ENCODE data around the gene LYST.

LYST gene

DNA sequence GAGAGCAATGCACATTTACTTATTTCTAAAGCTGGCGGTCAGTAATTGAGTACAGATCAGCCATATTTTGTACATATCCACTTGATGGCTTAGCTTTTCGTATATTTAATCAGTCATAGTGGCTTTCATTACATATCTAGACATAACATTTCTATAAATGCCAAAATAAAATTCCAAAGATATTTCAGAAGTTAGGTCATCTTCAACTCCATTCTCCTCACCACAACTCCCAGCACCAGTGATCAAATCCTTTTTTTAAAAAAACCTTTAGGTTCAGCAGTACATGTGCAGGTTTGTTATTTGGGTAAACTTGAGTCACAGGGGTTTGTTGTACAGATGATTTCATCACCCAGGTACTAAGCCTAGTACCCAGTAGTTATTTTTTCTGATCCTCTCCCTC, 163.2 kb downstream of the LYST start:
- no peak for DNase-seq

DNA sequence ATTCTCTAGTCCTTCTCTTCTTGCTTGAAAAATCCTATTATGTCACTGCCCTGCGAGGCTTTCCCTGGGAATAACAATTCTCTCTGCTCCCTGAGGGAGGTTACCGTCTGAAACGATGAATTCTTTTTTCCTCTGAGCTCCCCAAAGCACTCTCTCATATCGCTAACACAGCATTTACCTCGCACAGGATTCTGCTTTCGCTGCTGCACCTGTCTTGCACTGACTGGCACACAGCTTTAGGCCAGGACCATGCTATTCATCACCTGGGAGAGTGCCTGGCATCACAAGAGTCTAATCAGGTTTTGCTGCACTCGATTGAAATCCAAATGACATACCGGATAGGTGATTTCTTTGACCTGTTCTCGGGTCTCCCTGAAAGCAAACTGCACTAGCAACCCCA, 164.3 kb downstream of the LYST start:
- DNase-seq, result peak; percentile 27

DNA sequence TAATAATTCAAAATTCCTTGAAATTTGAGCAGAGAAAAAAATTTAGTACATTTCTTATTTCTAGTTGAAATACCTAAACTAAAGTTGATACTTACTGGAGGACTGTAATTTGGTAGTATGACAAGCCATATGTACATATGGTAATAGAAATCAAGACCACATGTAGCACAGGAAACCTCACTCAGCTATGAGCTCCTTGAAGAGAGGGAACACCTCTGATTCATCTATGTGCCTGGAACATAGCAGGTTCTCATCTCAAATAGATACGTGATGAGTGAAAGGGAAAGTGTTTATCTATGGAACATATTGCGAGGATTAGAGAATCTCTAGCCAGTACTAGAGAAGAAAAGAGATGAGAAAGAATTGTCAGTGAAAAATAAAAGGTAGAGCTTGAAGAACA, 169.2 kb downstream of the LYST start:
- DNase-seq, result no peak

DNA sequence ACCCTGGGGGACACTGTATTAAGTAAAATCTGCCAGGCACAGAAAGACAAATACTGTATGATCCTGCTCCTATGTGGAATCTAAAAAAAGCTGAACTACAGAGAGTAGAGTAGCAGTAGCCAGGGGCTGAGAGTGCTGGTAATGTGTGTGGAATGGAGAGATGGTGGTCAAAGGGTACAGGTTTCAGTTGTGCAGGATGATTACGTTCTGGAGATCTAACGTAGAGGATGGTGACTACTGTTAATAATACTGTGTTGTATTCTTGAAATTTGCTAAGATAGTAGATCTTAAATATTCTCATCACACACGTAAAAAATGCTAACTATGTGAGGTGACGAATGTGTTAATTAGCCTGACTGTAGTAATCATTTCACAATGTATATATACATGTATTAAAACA, 177.3 kb downstream of the LYST start:
- no peak for DNase-seq

DNA sequence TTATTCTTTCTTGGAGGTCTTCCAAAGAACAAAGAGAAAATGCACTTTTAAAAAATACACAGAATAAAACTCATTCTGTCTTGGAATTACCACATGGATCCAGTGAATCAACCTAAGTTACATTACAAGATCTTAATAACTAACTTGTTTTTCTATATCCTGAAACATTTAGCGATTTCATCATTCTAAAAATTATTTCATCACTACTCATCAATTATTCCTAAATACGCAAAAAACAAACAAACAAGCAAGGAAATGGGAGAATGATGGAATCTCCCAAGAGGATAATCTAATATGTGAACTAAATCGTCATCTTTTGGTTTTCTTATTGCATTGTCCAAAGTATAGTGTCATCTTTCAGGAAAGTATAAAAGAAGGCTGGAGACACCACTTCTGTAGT, 178.6 kb downstream of the LYST start:
- DNase-seq, result no peak

DNA sequence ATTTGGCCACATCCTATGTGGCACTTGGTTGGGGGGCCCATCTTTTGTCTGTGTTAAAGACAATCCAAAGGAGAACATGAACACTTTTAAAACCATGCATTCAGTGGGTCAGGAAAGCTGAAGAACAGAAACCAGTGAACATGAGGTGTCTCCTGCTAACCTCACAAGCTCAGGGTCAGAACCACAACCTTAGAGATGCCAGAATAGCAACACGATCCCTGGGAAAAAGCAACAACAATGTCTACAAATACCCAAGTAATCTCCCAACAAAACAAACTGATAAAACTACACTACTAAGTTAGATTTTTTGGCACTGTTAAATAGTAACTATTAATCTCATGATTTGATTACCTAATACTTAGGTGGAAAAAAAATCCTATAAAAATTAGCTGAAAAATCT, 183.1 kb downstream of the LYST start:
- DNase-seq, result no peak

DNA sequence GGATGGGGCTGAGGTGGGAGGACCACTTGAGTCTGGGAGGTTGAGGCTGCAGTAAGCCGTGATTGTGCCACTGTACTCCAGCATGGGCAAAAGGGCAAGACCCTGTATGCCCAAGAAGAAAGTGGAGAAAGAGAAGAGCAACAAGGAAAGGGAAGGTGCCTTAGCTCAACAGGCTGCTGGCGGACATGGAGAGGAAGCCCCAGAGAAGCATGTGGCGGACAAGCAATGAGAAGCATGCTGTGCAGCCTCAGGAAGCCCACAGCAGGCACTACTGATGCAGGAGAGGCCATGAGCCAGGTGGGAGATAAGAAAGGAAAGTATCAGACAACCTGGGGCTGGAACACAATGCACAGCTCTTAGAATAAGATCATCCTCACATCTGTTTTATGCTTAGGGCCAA, 184.5 kb downstream of the LYST start:
- DNase-seq, result no peak

DNA sequence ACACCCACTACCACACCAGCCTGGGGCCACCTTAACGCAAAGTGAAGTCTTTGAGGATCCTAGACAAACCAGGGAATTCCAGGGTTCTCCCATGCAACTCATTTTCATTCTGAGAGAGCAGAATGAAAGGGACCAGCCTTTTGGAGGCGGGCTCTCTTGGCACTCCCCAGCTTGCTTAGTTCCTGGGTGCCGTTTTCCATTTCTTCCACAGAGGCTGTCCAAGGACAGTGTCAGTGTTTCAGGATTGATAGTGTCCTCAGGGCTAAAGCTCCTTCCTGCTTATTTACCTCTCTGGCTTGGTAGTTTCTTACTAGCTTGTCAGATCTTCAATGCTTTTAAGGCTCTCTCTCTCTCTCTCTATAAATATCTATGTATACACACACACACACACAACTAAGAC, 187.1 kb downstream of the LYST start:
- DNase-seq, result no peak

DNA sequence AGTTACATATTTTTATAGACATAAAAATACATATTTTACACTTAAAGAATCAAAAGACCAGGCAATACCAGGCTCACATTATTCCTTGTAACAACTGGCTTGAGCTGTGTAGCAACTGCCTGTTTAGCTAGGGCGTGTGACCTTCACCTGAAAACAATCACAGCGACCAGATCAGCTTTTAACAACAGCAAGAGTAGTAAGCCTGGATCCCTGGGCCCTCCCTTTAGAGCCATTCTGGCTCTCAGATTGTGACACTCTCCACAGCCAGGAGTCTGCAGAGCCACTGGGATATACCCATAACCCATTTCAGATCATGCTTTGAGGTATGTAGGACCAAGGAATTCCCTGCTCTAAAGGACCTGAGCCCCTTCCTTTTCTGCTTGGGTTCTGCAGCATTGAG, 187.7 kb downstream of the LYST start:
- no peak for DNase-seq

DNA sequence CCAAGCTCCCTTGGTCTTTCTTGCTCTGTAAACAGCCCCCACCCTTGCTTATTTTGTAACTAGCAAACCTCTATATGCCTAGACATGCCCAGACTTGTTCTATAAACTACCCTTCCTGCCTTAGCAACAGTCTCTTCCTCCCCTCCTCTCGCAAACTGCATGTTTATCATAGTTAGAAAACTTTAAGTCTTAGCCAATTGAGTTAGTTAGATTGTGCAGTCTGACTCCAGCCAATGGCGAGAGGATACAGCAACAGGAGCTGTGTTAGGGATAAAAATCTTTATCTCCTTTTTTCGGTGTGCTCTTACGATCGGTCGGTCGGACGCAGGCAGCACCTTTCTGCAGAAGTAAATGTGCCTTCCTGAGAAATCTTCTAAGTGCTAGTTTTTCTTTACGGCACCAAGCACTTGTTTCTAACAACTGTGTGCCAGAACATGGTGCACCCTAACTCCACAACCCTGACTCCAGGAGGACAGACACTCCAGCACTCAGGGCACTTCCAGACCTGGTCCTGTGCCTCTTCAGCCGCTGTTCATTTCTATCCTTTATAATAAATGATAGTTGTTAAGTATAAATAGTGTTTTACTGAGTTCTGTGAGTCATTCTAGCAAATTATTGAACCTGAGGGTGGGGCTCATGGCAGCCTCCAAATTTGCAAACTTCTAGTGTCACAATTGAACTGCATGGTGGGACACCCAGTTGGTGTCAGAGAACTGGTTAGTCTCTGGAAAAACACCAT, 191.4 kb downstream of the LYST start:
- no peak for DNase-seq

DNA sequence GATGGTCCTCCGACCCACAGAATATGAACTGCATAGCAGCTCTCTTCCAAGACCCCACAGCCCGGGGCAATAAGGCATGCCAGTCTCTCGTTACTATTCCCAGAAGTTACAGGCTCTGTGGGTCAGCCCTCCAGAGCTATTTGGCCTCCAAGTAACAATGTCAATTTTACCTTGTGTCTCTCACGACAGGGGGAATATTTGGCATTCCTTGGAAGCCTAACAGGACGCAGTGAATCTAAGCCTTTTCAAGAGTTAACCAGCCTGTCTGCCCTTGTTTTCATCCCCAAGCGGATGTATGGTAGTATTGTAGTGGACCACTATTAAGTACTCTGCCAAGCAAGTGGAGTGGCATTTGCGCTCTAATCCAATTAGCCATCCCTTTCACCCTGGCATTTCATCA, 192.7 kb downstream of the LYST start:
- no peak for DNase-seq

DNA sequence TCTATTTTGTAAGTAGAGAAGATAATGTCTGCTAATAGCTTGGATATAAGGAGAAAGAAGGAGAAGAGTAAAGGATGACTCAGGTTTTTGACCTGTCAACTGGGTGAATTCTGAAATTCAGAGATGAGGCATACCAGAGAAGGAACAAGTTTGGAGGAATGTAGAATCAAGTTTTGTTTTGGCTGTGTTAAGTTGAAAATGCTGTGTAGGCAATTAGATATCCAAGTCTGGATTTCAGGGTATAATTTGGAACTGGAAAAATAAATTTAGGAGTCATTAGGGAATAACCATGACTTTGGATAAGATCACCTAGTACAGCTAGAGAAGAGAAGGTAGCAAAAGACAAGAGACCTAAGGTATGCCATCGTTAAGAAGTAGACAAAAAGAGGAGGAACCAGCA, 194.7 kb downstream of the LYST start:
- DNase-seq, result no peak

DNA sequence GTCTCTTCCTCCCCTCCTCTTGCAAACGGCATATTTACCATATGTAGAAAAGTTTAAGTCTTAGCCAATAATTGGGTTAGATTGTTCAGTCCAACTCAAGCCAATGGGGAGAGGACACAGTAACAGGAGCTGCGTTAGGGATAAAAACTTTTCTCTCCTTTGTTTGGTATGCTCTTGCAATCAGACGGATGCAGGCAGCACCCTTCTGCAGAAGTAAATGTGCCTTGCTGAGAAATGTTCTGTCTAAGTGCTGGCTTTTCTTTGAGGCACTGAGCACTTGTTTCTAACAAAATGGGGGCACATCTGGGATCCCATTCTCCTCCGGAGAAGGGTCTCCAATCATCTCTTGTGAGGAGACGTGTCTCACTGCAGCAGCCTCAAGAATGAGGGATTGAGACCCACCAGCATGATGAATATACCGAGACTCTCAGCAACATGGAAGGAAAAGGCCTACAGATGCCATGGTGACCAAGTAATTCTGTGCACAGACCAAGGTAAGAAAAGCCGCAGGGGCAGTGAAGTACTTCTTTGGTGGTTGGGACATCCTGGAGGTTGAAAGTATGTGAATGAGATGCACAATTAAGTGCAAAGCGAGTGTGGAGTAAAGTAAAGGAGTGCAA, 196.4 kb downstream of the LYST start:
- no peak for DNase-seq

DNA sequence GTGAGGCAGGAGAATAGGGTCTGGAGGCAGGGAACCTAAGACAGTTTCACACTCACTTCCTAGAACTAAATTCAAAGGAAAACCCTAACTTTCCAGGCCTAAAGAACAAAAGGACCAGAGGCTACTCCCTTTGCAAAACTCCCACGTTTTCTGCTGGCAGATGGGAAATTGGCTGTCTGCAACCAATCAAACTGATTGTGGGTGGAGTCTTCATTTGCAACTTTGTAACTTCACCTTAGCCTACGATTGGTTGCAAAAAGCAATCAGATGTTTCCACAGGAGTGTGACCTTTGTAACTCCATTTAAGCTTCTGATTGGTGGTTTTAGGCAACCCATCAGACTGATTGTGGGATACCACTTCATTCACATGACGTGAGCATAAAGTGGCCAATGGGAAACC, 197.4 kb downstream of the LYST start:
- no peak for DNase-seq

DNA sequence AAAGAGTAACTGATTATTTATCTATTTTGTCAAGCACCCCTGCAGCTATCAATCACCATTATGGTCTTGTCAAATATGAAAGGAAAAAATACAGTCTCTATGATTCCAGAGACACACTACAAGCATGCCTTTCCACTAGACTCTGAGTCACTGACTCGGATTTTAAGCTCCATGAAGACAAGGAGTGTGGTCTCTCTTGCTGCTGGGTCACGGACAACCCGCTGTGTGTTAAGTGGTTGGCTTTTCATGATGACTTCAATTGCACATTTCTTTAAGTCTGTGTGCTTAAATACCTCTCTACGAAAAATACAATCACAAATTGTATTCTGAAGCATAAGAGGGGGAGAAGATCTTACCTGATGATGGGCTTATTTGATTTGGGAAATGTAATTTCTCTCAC, 203.1 kb downstream of the LYST start:
- DNase-seq, result no peak

DNA sequence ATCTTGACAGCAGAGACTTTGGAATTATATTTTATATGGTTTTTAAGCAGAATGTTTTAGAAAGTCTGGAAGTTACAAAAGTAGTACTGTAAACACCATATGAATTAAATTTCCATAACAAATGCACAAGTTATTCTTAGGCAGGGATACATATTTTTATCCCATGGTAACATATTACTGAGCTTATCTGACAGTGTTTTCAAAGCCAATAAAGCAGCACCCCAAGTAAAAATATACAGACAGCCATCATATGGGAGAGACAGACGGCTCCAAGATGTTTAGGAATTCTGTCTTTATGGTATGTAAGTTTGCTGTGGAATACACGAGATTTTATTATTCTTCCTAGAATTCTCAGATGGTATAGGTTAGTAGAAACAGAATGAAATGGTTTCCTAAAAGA, 205.1 kb downstream of the LYST start:
- DNase-seq, result no peak

DNA sequence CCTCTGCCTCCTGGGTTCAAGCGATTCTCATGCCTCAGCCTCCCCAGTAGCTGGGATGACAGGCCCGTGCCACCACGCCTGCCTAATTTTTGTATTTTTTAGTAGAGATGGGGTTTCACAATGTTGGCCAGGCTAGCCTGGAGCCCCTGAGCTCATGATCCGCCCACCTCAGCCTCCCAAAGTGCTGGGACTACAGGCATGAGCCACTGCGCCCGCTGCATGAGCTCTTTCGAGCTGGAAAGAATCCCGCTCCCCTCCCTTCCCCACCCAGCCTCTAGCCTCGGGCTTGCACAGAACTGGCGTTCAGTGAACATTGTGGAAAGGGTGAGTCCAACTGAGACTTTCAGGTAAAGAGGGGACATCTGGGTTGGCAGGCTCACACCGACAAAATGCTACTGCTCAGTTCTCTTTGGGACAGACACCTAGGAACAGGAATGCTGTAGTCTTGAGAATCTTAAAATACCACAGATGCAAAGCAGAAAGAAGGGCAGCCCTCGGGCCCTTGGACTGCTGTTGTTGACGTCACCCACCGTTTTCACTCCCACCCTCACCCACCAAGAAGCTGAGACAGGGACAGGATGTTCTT, 207.4 kb downstream of the LYST start:
- DNase-seq, result no peak

DNA sequence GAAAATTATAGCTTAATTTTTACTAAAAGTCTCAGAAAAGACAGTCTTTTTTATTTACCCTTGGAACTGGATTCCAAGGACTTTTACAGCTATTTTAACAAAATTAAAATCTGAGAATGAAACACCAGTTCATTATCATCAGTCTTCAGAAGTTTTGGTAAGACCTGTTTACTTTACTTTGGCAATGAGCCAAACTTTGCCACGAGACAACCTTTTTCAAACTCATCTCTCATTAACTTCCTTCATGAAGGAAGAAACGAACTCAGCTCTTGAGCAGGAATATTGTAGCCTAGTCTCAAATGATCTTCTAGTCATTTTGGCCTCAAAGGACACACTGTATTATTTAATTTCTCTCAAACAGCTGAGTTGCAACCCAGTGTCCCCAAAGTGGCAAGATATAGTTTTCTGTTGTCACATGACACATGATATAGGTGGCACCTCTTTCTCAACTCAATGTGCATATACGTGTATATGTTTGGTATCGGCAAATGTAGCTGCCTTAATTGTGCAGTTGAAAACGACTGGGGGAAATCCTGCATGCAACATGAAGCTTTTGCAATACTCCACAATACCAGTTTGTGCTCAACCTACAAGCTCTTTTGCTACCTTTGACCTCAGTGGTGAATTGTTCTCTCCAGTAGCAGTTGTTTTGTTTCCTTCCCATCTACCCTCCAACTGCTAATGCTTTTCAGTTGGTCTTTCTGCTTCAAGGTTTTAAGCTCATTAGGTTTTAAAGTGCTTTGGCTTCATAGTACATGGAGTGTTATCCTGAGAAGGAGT, 208.8 kb downstream of the LYST start:
- DNase-seq, result peak; percentile 7

DNA sequence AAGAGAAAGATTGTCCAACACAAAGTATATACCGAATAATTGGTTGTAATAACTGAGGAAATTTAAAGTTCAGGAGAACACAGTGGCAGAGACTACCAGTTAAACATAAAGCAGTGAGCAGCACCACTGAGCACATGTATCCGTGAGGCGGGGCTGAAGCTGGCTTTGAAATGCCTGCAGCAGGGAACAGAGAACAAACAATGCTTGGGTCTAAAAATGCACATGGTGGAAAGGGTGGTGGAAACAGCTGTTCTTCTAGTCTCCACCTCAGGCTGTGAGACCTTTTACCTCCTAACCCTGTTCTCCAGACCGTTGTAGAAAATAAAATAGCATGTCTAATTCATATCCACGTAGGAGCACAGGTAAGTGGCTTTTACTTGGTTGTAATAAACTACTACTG, 209.4 kb downstream of the LYST start:
- no peak for DNase-seq

DNA sequence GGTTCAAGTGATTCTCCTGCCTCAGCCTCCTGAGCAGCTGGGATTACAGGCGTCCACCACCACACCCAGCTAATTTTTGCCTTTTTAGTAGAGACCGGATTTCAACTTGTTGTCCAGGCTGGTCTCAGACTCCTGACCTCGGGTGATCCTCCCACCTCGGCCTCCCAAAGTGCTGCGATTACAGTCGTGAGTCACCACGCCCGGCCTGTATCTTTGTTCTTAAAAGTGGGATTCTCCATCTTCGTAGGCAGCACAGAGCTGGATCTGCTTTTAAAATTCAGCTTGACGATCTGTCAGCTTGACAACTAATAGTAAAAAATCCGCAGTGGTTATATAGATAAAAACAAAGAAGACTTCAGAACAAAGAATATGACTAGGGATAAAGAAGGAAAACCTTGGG, 214.3 kb downstream of the LYST start:
- DNase-seq, result no peak

DNA sequence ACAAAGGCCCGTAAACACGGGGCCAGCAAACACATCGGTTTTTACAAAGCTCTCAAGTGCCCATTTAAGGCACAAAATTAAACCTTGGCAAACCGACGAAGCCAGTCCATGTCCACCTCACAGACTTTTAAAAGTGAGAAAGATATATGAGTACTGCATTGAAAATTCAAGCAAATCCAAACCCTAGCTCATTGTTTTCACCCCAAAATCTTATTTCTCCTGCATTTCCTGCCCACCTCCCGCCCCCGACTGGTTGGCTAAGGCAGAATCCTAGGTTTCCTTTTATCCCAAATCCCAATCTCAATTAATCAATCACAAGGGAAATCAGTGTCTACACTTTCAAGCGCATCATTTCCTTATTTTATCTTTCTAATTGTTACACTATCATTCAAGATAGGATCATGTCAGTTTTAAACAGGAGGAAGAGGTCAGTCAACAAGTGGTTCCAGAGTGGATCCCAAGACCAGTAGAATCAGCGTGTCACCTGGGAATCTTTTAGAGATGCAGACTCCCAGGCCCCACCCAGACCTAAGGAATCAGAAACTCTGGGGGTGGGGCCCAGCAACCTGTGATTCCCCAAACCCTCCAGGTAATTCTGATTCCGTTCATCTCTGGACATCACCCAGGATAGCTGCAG, 215.4 kb downstream of the LYST start:
- no peak for DNase-seq

DNA sequence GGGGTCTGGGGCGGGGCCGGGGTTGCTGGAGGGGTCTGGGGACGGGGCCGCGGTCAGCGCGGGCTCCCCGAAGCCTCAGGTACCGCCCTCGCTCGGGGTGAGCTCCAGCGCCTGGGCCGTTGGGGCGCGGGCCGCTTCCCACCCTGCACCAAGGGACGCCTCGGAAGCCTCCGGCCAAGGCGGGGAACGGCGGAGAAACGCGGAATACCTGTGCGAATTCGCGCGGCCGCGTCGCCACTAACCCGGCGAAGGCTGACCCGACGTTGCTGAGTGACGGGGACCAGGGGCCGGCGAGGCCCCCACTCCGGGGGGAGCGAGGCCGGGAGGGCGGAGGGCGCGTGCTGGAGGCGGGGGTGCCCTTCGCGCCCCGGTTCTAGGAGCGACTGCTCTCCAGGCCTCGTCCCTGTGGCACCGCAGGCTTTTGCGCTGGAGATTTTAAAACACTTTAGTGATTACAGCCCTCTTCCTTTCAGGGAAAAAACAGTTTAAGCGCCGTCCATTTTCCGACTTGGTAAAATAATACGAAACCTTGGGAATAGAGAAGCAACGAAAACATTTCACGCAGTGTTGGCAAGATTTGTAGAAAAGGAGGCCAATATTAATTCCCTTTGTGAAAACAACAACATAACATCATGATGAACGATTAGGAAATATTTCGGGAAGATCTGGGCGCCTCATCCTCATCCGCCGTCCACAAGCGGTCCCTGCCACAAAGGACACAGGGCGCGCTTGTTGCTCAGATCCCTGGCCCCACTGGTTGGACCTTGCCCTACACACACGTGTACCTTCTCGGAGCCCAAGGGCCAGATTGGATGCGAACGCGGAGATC, 216.2 kb downstream of the LYST start:
- DNase-seq, result peak; percentile 60
